GM21737 (cell line): ENCODE measurements around the gene TMPRSS13.

Experiments used
- ATAC-seq: cut with Tn5 transposase; IDR thresholded peaks from one replicate; pipeline ENCODE4 v1.9.1; 2021; ENCODE audit warnings: mild to moderate bottlenecking, moderate library complexity; ENCODE audit not compliant: unreplicated experiment

The TMPRSS13 gene

DNA sequence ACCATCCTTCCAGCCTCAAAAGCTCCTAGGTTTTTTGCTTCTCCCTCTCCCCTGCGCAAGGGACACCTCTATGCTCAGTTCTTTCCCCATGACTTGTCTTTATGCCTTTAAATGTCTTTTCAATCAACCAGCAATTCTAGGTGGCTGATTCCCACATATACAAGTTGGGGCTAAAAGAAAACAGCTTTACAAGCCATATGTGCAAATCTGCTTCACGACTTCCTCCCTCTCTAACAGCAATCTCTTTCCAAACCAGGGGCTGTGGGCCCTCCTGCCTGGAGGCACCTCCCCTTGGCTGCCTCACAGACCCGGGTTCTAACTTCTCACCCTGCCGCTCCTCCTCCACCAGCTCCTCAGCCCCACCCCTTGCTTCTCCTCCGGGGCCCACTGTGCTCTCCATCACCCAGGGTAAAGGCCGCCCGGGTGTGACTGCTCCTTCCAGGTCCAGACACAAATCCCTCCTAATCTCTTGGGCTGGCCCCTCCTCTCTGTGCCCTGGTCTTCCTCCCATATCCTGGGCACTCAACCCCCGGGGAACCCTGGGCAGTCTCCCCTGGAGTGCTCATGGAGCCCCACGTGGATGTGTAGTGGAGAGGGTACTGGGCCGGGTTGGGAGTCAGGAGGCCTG lies 14.1 kb downstream of the TMPRSS13 start:
- ATAC-seq, result no peak

DNA sequence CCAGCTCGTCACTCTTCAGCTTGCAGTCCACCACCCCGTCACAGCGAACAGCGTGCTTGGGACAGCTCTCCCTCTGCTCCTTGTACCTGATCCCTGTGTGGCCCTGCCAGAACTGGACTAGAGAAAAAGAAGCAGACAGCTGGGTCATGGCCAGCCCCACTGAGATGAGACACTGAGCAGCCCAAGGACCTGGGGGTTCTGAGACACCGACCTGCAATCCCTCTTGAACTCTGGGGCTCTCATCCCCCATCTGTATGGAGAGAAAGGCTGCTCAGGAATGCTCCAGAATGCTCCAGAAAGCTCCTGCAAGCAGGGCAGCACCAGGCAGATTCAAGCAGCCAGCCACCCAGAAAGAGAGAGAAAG lies 14.8 kb downstream of the TMPRSS13 start:
- ATAC-seq, result no peak

DNA sequence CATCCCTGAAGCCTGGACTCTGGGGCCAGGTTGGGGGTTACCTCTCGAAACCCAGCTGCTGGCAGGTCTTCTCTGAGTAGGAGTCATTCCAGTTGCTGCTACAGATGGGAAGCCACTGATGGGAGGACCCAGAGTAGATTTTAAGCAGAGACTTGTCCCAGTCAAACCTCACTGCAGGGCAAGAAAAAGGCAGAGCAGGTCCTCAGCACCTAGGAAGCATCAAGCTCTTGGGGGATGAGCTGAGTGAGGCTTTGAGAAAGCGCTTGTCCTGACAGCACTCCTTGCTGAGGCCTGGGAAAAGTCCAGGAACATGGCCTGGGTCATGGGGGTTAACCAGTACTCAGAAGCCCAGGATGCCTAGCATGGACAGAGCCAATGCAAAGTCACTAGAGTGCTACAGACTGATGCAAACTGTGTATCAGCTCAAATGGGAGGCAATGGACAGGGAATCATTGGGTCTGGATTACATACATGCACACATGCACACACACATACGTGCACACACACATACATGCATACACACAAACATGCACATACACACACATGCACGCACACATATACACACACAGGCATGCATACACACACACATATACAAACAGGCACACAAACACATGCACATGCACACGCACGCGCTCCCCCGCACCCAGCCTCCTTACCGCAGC lies 15.3 kb downstream of the TMPRSS13 start:
- ATAC-seq, result no peak

DNA sequence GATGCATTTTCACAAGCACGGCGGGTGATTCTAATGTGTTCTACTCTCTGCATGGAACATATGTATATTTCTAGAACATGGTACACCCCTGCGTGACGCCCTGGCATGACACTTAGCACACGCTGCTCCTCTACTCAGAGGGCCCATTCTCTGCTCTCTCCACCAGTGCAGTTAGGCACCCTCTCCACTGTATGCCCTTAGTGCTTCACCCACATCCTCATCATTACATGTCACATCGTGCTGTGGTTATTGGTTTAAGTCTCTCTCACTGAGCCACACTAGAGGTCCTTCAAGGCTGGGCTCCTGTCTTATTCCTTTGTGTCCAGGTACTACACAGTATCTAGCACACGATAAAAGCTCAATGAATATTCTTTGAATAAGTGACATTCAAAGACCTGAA lies 16.7 kb downstream of the TMPRSS13 start:
- no peak for ATAC-seq

DNA sequence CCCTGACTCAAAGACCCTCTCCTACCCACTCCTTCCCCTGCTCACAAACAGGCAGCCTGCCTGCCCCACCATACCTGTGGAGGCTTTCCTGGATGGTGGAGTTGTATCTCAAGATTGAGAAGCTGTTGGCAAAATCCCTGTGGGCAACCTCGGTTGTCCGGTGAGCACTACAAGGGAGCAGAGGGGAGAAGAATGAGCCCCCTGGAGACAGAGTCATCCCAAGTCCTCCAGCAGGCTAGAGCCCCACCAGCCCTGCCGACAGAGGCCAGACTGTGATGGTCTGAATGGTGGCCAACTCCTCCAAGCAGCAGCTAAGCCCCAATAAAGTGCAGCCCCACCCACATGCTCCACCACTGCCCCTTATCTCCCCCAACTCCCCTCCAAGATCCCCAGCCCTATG lies 17.5 kb downstream of the TMPRSS13 start:
- ATAC-seq, result no peak

DNA sequence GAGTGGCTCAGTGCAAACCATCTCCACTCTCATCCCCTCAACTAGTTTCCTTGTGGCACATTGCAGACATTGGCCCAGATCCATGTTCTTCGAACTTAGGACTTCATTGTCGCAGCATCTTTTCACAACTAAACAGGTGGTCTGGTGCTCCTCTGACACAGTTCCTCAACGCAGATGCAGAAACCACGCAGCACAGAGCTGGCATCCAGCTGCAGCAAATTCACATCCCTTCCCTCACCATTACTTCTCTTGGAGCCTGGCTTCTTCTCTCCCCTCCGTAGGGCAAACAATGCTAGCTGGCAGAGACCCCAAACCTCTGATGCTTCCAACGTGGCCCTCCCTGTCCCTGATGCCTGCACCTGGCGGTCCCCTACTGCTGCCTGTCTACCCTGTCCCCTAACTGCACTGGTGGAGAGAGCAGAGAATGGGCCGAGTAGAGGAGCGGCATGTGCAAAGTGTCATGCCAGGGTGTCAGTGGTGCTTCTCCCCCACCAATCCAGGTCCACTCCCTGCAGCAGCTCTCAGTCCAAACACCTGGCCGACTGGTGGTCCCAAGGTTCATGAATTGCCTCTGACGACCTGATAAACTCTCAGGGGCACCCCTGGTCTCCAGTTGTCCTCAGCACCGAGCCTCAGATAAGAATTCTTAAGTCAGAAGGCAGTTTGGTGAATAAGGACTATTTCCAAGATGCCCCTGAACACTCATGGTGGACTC lies 18.1 kb downstream of the TMPRSS13 start:
- ATAC-seq, result no peak

DNA sequence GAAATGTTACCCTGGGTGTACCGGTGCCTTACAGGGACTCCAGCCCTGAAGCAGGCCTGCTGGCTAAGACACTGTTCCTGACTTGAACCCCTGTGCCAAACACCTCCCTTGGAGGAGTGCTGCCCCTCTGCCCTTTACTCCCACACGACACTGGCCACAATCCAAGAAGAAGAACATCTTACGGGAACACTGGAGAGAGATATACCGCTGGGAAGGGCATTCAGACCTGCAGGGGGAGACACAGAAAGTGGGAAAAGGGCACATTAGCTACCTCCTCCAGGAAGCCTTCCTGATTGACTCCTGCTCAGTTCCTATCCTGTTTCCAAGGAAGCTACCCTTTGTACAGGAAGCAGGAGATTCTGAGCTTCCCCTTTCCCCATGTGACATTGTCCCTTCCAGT lies 18.7 kb downstream of the TMPRSS13 start:
- no peak for ATAC-seq

DNA sequence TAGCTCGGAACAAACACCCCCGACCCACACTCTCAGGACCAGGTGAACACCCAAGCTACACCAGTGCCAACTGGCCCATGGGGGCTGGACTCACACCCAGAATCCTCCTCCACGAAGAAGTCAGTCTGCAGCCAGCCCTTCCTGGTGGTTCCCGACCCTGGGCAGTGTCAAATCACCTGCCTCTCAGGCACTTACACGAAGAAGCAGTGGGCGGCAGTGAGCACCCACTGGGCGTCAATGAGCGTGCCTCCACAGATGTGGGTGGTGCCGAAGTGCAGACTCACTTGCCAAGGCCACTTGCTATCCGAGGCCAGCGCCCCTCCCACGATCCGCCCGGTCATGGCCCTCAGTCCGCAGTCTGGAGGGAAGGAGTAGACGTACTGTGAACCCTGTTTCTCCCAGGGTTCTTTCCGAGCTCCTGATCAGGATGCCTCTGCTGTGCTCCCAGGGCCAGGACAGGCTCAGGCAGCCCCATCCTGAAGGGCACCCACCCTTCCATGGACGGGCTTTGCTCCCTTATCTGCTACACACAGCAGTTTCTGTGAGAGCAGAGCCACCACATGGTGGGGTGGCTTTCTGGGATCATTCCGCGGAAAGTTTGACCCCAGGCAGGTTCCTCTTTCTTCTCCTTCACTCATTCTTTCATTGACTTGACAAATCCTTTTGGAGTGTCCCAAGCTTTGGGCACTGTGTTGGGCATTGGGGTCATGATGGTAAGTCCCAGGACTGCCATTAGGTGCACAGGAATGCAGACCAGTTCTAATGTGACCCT lies 19.4 kb downstream of the TMPRSS13 start:
- ATAC-seq, result no peak

DNA sequence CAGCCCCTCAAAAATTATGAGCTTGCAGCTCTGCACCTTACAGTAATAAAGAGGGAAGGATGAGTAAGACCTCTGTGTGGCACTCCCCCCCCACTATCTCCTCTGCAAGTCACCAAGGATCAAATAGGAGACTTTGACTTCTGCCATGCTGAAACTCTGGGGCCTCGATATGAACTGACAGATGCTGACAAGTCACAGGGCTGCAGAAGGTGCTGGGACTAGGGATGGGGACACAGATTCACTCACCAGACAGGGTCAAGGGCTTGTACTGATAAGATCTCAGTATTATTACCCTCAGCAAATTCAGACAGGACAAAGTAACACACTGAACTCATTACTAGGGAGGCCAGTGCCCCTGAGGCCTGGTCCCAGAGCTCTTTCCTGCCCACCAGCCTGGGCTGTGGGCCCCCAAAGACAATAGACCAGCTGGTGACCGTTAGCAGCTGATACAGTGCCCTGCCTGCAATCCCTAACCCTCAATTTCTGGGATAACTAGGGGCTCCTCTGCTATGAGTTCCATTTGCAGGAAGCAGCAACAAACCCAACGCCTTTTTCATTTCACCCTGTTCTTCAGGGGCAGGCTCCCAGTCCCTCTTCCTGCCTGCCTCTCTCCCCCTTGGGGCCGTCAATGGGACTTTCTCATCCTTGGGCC lies 20.1 kb downstream of the TMPRSS13 start:
- ATAC-seq, result no peak

DNA sequence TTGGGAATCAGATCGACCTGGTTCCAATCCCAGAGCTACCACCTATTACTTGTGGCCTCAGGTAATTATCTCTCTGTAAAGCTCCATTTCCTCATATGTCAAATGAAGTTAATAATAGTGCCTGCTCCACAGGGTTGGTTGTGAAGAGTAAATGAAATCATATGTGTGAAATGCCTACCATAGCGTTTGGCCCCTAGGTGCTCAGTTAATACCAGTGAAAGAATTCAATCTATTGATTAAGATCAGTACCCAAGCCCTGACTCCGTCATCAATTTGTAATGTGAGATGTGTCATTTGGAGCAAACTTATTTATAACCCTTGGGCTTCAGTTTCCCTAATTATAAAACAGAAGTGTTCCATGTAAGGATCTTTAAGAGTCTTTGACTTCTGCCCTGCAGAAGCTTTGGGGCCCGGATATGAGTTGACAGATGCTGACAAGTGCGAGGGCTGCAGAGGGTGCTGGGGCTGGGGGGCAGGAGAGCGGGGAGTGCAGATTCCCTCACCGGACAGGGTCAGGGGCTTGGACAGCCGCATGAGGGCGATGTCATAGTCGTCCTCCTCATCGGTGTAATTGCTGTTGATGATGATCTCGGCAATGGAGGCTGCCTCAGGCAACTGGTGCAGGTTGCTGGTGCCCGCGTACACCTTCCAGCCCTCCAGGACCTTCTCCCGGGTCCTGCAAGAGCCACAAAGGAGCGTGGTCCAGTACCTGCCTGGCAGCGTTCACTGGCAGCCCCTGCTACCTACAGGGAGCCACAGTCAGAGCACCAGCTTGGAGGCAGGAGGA lies 20.9 kb downstream of the TMPRSS13 start:
- ATAC-seq, result no peak

DNA sequence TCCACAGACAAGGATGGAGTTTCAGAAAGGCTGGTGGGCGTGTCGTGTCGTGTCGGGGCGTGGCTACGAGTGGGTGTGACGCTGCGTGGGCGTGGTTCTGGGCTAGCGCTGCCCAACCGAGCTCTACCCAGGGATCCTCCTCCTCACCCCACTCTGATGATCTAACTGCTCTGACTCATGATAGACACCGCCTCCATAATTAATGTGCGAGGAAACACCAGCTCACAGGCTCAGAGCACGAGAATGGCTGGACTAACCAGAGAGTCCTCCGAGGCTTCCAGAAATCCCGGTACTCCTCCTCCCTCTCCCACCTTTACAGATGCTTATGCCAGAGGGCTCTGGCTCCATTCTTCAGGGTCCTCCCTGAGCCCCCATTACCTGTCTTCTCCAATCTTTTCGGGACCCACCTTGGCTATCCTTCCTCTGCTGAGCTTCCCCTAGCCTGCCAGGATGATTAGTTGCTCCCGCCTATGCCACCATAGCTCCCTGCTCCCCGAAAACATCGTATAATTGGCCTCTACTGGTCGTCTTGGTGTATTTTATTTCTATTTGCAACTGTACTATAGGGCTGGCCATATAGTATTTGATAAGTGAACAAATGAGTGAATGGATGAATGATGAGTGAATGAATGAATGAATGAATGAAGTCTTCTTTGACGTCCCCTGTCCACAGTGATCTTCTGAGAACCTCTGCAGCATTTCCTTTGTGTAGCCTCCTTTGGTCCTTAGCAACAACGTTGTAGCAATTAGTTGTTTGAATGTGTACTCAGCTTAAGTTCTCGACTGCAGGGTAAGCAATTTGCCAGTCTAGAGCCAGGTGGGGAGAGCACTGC lies 21.7 kb downstream of the TMPRSS13 start:
- no peak for ATAC-seq

DNA sequence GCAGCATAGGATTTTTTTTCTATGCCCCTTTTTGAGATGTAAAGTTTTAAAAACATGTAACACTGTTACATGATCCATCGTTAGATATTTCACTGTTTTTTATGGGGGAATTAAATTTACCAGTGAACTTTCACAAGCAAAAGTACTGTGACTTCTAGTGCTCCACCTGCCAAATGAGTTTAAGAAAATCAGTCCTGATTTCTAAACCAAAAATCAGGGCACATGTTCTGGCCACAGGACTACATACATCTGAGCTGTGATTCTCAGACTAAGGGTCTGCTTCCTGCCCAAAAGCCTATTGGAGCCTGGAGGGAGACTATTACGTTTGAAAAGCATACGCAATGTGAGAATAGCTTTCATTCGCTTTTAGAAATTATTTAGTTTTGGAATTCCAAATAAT lies 22.5 kb downstream of the TMPRSS13 start:
- no peak for ATAC-seq

DNA sequence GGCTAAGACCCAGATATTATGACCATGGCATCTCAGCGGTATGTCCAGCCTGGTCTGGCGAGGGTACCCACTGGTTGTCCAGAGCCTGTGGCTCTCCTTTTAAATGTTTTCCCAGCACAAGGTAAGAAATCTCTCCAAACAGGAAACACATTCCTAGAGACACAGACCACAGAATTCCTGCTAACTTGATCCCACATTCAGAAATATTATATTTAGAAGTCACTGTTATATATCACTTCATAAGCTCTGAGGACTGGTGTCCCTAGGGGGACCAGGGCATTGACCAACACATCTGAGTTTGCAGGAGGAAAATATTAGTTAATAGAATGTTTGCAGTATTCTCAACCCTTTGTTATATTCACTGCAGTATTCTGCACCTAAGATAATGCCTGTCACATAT lies 23.1 kb downstream of the TMPRSS13 start:
- no peak for ATAC-seq

DNA sequence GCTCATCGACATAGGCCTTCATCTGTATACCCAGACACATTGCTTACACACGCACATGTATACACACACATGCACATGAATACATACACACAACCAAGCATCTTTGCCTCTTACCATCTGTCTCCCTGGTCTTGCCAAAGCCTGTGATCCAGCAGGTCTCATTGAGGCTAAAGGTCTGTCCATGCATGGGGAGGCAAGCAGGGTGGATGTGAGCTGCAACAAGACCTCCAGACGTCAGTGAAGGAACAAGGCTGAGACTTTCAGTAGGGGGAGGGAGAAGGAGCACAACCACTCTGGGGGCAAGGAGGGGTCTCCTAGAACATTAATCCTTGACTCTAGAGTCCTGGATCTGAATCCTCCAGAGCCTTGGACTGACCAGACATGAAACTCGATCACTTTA lies 23.7 kb downstream of the TMPRSS13 start:
- no peak for ATAC-seq

DNA sequence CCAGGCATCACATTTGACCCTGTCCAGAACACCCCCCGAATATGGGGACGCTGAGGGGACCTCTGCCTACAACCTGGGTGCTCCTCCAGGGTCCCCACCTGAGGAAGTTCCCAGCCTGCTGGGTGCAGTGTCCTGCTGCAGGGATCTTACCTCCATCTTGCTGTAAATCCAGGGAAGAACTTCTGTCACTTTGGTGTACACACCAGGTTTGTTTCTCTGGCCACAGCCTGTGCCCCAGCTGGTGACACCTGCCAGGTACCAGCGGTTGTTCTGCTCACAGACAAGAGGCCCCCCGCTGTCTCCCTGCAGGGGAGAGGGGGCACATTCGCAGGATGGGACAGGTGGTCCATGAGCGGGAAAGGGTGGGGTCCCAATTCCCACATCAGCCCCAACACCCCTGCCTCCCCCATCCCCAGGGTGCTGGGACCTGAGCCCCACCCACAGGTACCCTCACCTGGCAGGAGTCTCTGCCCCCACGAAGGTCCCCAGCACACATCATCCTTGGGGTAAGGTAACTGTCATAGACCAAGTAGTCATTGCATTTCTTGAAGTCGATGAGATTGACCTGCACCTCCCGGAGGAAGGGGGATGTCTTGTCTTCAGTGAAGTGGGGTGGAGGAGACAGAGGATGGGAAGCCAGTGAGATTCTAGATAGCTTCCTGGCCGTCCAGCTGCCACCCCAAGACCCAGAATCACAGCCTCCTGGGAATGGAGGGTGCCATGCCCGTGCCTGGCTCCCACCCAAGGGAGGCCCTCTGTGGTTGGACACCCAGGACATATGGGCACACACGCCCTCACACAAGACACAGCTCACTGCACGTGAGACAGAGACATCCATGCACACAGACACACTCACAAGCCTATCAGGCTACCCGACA lies 25.5 kb downstream of the TMPRSS13 start:
- no peak for ATAC-seq

DNA sequence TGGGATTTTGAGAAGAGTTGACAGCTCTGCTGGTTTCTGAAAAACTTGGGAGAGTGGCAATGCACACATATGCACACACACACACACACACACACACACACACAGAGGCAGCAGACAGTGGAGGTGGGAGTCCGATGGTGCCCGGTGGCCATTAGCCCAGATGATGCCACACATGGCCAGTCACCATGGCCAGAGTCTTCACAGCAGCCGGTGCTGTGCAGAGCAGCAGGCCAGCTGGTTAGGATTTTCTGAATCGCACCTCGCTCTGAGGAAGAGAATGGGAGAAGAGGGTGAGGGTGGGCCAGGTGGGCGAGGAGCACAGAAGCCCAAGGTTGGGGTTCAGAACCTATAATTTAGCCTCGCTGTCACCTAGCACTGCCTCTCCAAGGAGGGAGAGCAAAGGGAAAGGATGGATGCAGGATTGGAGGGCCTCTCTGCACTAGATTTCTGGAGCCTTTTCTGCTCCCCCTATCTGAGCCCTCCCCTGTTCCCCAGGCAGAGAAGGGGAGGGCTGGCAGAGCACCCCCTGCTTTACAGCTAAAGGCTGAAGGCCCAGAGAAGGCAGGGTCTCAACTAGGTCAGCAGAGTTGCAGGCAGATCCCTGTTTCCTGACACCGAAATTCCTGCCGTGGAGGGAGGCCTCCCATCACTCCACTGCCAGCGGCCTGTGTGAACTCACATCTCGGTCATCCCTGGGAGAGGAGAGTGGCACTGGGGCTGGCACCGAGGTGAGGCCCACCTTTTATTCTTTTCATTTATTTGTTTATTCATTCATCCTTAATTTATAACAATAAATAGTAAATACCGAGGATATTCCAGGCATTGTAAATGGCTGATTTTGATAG lies 27.0 kb downstream of the TMPRSS13 start:
- ATAC-seq, result no peak

DNA sequence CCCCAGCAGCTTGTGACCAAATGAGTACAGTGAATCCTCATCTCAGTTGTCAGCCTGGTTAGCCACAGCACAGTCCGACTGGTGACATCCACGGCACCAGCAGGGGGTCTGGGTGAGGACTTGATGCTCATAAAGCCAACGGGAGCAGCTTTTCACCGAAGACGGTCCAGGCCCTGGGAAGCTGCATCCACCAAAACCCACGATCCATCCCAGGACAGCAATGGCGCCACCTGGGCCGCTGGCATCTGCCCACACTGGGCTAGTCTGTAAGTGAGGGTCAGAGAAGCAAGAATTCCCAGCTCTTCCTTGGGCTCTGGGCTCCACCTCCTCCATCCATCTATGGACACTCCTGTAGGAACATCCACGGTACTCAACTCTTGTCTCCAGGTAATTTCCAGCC lies 27.6 kb downstream of the TMPRSS13 start:
- no peak for ATAC-seq
